Transverse colon (tissue), 4 donors: Measurements from ENCODE around the gene SLC17A9. TPM values are rescaled to one million over a fixed set of nuclear protein-coding genes. Genes with fewer than 3 reads are reported as not detected.

Source experiments
- DNase-seq: peaks from one replicate; pipeline ENCODE4 v3.0.0-alpha.2; 2019
- H3K27ac ChIP-seq, 4 donors: fragments of 200-600 bp; sonication (generic); 2 replicates each; pipeline ENCODE4 v1.5.1; 2016 to 2018; ENCODE audit warnings: inconsistent platforms in 4 of 4
- H3K27me3 ChIP-seq: fragments of 200-600 bp; sonication (generic); 2 replicates; pipeline ENCODE4 v1.5.1; 2017; ENCODE audit warnings: inconsistent platforms
- H3K36me3 ChIP-seq, 4 donors: fragments of 200-600 bp; sonication (generic); 2 replicates each; pipeline ENCODE4 v1.5.1; 2017 to 2019; ENCODE audit warnings: inconsistent platforms in 4 of 4
- H3K4me1 ChIP-seq, 4 donors: fragments of 200-600 bp; sonication (generic); 2 replicates each; pipeline ENCODE4 v1.5.1; 2017 to 2020; ENCODE audit warnings: inconsistent platforms in 4 of 4
- H3K4me3 ChIP-seq, 4 donors: fragments of 200-600 bp; sonication (generic); 1 replicate in 1 of 4; 2 replicates in 3 of 4; pipeline versions ENCODE4 v1.5.1 to v1.6.1; 2017 to 2019; ENCODE audit warnings: inconsistent platforms in 4 of 4
- H3K9me3 ChIP-seq, 2 donors: fragments of 200-600 bp; sonication (generic); 2 replicates each; pipeline ENCODE4 v1.5.1; 2017 to 2019; ENCODE audit warnings: inconsistent platforms in 2 of 2
- EP300 ChIP-seq: sonication (generic); formaldehyde crosslinking; IDR thresholded peaks from one replicate; pipeline ENCODE4 v1.6.1; 2017; ENCODE audit warnings: antibody characterized with exemption, low read depth
- POLR2A ChIP-seq: fragments of 450-650 bp; IDR thresholded peaks from one replicate; pipeline ENCODE4 v1.6.1; 2016; ENCODE audit warnings: antibody characterized with exemption, mild to moderate bottlenecking, moderate library complexity
- POLR2AphosphoS5 ChIP-seq, 3 donors: sonication (generic); formaldehyde crosslinking; IDR thresholded peaks; one replicate each; pipeline ENCODE4 v1.6.1; 2016; ENCODE audit warnings: antibody characterized with exemption in 3 of 3
- WGBS, 2 donors: methylation state at CpG; one replicate each; pipeline ENCODE4 v1.1.5; 2018; ENCODE audit warnings: low coverage in 1 of 2; 5-methylcytosine and 5-hydroxymethylcytosine counted together
- in situ Hi-C, 4 donors: fragments of 200-750 bp; cut with MboI; loops; one replicate each; pipeline versions ENCODE4 v1.15.0 to v1.15.1; 2017; ENCODE audit warnings: low sequenced_read_pairs in 3 of 4, low pct_ligation_motif_present in 1 of 4, low pct_unique_long_range_greater_than_20kb in 1 of 4
- intact Hi-C: fragments of 100-400 bp; cut with DNase I; formaldehyde crosslinking; loops from one replicate; pipeline ENCODE4 v1.15.1; 2023; ENCODE audit warnings: low total_unique reads
- total RNA-seq, 4 donors: library from RNA; depleted of rRNA; stranded (reverse); fragments of >200 nt; gene quantifications; one replicate each; pipeline ENCODE4 v1.1.0, GENCODE V29; 2016
- TF ChIP-seq, protein P1 (sequence below), 5 experiments: fragments of 200-600 bp in 3 of 5; fragments of 450-650 bp in 2 of 5; sonication (generic) in 3 of 5; IDR thresholded peaks; 1 replicate in 2 of 5; 2 replicates in 3 of 5; pipeline ENCODE4 v1.5.1; 2016 to 2017; ENCODE audit warnings: antibody characterized with exemption in 5 of 5, inconsistent platforms in 3 of 5, mild to moderate bottlenecking in 2 of 5, moderate library complexity in 1 of 5

Gene SLC17A9
- total RNA-seq, 4 donors from 2014 or later: 2.8 to 32.9 (median 4.6) TPM

DNA sequence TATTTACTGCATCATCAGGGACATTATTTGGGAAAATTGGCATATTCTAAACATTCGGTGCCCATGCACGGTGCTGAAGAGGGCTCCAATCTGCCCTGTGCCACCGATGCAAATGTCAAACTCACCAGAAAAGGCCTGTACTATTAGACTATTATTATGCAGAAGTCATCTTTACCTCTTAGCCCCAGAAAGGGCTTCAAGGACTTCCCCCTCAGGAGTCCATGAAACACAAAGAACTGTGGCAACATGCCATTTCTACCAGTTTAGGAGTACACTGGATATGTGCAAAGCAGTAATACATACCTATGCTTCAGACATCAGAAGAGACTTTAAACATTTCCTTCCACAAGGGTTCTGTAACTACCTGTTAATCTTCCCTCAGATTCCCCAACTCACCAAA is 34.8 kb upstream of the SLC17A9 start:
- Histone ChIP-seq H3K9me3 (no peaks in the 10 kb centered on the region), H3K4me1 (peaks cover 54 to 91% (median 76%) of the 10 kb centered on the region in 4 donors), H3K27me3 (no peaks in the 10 kb centered on the region), H3K27ac (no peak overlapping the region), H3K4me3 (no peak overlapping the region), H3K36me3 (peaks cover 0 to under 1% (median 0%) of the 10 kb centered on the region in 4 donors)
- intact Hi-C loops: no loop called here
- in situ Hi-C loops: no loop called here
- DNase-seq: no peak
- TF ChIP-seq, protein P1, sequence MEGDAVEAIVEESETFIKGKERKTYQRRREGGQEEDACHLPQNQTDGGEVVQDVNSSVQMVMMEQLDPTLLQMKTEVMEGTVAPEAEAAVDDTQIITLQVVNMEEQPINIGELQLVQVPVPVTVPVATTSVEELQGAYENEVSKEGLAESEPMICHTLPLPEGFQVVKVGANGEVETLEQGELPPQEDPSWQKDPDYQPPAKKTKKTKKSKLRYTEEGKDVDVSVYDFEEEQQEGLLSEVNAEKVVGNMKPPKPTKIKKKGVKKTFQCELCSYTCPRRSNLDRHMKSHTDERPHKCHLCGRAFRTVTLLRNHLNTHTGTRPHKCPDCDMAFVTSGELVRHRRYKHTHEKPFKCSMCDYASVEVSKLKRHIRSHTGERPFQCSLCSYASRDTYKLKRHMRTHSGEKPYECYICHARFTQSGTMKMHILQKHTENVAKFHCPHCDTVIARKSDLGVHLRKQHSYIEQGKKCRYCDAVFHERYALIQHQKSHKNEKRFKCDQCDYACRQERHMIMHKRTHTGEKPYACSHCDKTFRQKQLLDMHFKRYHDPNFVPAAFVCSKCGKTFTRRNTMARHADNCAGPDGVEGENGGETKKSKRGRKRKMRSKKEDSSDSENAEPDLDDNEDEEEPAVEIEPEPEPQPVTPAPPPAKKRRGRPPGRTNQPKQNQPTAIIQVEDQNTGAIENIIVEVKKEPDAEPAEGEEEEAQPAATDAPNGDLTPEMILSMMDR (IDR thresholded peaks at IDR 0.05): no peak
- TF ChIP-seq POLR2A (no peak), EP300 (no peak), POLR2AphosphoS5 (IDR thresholded peaks at IDR 0.05) (no peak)
- 66% methylated on average over 3 of the region's 3 CpGs; no CpG with 5 or more reads in 1 of the 2 donors for WGBS, 2 donors

DNA sequence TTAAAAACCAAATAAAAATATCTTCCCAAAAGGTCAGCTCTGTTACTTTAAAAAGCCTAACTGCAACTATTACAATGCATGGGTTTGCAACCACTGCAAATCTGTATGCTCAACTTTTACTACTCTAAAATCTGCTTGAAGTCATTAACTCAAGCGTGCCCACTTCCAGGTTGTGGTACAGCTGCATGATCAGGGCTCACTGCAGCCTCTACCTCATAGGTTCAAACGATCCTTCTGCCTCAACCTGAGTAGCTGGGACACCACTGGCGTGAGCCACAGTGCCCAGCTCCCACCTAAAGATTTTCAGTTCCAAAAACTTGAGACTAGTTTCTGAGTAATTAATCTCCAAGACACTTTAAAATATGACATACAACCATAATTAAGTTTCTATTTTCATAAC is 34.4 kb upstream of the SLC17A9 start:
- 20 to 41% methylated on average over 1 to 3 of the region's 3 CpGs for WGBS, 2 donors
- H3K36me3 ChIP-seq: no peaks in the 10 kb centered on the region
- no peak for DNase-seq
- no peaks in the 10 kb centered on the region for H3K27me3 ChIP-seq
- intact Hi-C loops: no loop called here
- TF ChIP-seq EP300 (no peak), POLR2AphosphoS5 (IDR thresholded peaks at IDR 0.05) (no peak), POLR2A (no peak)
- TF ChIP-seq, protein P1 (IDR thresholded peaks at IDR 0.05): no peak
- in situ Hi-C loops: no loop called here
- H3K4me3 ChIP-seq: no peak overlapping the region
- peaks cover 59 to 94% (median 80%) of the 10 kb centered on the region in 4 donors for H3K4me1 ChIP-seq
- no peaks in the 10 kb centered on the region for H3K9me3 ChIP-seq
- H3K27ac ChIP-seq: no peak overlapping the region

DNA sequence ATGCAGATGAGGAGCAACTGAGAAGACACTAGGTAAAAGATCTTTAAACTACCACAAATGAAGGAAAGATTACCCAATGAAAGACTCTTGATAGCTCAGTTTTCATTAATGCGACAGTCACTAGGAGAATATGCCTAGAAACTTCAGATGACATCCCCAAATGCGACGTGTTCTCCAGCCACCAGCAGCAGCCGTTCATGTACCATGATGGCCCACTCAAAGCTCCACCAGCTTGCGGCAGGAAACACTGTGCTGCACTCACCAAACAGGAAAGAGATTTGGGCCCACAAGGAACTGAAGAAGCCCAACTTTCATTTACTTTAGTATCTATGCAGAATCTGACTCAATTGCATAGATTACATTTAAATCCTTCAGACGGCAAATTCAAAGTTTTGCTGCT is 33.7 kb upstream of the SLC17A9 start:
- Histone ChIP-seq H3K36me3 (no peaks in the 10 kb centered on the region), H3K27ac (no peak overlapping the region), H3K9me3 (no peaks in the 10 kb centered on the region), H3K27me3 (no peaks in the 10 kb centered on the region), H3K4me1 (peaks cover 65 to 94% (median 87%) of the 10 kb centered on the region in 4 donors), H3K4me3 (no peak overlapping the region)
- in situ Hi-C loops (no loop called here), intact Hi-C loops (no loop called here)
- 54 to 63% methylated on average over 5 to 6 of the region's 6 CpGs for WGBS, 2 donors
- no peak for DNase-seq
- TF ChIP-seq POLR2AphosphoS5 (IDR thresholded peaks at IDR 0.05): no peak
- no peak for TF ChIP-seq EP300
- TF ChIP-seq POLR2A: no peak
- TF ChIP-seq, protein P1 (IDR thresholded peaks at IDR 0.05): no peak

DNA sequence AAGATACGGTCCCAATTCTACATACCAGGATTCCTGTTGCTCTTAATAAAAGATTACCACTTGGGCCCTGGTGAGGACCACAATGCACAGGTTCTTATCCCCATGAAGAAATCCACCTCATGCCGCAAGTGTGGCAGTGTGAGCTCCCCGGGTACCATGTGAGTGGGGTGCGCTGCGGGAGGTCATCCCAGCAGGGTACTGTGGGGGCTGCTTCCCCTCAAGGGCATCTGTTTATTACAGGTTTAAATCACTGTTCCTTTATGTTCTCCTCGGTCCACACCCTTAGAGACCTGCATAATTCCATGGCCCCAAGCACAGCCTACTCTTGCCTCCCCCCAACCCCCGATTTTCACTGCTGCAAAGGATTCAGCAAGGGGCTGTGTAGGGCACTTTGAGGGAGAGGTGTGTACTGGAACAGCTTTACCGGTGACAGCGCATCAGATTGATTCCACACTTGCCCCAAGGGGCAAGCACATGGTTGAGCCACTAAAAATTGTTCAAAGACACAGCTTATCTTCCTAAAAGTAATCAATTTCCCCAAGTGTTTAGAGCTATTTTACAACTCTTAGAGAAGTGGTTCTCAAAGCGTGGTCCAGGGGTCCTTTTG is 32.4 kb upstream of the SLC17A9 start:
- intact Hi-C loops (no loop called here), in situ Hi-C loops (no loop called here)
- DNase-seq: no peak
- H3K4me1 ChIP-seq: peaks cover 71 to 94% (median 93%) of the 10 kb centered on the region in 4 donors
- TF ChIP-seq, protein P1 (IDR thresholded peaks at IDR 0.05): no peak
- TF ChIP-seq POLR2A (no peak), POLR2AphosphoS5 (IDR thresholded peaks at IDR 0.05) (no peak), EP300 (no peak)
- H3K27ac ChIP-seq: peak overlapping the region in 1 of 4 donors; percentile 30
- 57 to 79% methylated on average over 4 to 10 of the region's 10 CpGs for WGBS, 2 donors
- no peaks in the 10 kb centered on the region for H3K36me3 ChIP-seq
- H3K9me3 ChIP-seq: no peaks in the 10 kb centered on the region
- no peak overlapping the region for H3K4me3 ChIP-seq
- no peaks in the 10 kb centered on the region for H3K27me3 ChIP-seq
